ENCODE results near the gene SHANK3.

Gene SHANK3

DNA sequence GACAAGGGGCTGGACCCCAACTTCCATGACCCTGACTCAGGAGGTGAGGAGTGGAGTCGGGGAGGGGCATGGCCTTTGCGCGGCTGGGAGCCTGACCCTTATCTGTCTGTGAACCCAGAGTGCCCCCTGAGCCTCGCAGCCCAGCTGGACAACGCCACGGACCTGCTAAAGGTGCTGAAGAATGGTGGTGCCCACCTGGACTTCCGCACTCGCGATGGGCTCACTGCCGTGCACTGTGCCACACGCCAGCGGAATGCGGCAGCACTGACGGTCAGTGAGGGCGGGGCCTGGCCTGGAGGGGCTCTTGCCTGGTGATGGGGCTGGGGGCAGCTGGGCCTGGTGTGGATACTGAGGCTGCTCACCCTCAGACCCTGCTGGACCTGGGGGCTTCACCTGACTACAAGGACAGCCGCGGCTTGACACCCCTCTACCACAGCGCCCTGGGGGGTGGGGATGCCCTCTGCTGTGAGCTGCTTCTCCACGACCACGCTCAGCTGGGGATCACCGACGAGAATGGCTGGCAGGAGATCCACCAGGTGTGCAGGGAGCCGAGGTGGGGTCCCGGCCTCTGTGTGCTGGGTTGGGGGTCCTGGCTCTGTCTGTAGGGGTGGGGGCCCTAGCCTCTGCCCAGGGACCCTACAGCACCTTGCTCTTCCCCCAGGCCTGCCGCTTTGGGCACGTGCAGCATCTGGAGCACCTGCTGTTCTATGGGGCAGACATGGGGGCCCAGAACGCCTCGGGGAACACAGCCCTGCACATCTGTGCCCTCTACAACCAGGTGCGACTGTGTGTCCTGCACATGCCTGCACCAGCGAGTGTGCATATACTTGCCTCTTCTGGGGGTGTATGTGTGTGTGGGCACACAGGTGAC is 6.3 kb downstream of the SHANK3 start:
- no peak for DNase-seq

DNA sequence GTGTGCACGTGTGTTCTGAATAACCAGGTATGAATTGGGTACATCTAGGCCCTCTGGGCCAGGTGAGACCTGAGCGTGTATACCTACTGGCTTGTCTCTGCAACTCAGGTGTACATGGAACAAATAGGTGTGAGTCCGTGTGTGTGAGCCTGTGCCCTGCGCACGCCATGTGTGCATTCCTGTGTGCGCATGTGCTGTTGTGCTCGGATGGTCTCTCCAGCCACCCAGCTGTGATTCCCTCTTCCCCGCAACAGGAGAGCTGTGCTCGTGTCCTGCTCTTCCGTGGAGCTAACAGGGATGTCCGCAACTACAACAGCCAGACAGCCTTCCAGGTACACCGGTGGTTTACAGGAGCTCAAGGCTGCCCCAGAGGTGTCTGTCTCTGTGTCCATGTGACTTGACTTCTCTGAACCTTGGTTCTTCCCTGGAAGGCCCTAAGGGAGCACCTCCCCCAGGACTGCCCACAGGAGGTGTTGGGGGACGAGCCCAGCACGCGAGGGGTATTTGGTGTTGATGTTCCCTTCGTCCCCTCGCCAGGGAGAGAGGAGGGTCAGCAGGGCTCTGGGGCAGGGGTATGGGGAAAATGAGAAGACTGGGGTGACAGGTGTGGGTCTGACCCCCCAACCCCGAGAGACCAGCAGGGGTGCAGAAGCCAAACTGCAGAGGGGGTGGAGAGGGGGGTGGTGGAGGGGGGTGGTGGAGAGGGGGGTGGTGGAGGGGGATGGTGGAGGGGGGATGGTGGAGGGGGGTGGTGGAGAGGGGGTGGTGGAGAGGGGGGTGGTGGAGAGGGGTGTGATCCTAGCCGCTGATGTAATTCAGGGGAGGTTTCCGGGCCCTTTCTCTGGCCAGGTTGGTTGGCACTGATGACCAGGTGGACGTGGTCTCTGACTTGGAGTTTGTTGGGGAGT is 10.7 kb downstream of the SHANK3 start:
- no peak for DNase-seq

DNA sequence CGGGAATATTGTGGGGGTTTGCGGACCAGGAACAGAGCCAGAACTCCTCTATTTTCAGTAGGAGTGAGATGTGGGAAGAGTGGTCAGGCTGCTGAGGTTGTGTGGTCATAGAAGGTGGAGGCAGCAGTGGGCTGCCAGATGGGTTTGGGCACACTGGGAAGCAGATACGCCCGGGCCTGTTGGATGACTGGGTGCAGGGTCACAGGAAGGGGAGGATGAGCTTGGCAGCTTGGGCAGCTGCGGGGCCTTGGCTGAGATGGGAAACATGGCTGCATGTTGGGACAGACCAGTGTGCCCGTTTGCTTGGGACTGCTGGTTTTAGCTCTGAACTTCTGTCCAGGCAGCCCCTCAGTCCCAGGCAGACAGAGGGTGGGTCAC is 11.4 kb downstream of the SHANK3 start:
- no peak for DNase-seq

GRCh38 chr22:50684501-50684900 is 11.9 kb downstream of the SHANK3 start:
- no peak for DNase-seq

GRCh38 chr22:50684986-50685385 is 12.4 kb downstream of the SHANK3 start:
- no peak for DNase-seq

DNA sequence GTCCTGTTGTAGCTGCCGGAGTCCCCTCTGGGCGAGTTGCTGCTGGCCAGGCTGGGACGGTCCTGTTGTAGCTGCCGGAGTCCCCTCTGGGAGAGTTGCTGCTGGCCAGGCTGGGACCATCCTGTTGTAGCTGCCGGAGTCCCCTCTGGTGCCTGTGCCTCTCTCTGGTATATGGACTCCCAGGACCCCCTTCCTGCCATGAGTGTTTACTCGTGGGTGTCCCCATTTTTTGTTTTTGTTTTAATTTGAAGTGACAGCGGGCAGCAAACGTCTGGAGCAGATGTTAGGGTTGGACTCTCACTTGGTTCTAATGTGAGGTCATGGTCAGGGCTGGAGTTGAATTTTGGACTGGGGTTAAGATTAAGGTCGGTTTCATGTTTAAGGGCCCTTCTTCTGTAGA is 14.2 kb downstream of the SHANK3 start:
- no peak for DNase-seq

DNA sequence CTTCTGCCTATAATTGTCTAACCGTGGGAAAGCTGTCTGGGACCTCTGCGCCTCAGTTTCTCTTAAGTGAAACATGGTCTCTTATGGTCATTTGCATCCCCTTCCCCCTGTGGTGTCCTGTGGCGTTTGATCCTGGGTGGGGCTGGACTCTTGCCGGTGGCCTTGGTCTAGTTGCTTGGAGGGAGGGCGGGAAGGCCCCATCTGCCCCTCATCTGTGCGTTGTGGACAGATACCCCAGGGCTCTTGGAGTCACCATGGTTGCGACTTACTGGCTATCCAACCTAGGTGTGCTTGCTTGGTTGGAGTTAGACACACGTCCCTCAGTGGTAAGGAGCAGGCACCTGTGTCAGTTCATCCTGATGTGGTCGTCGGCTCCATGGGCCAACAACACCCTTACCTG is 15.2 kb downstream of the SHANK3 start:
- DNase-seq, result no peak

DNA sequence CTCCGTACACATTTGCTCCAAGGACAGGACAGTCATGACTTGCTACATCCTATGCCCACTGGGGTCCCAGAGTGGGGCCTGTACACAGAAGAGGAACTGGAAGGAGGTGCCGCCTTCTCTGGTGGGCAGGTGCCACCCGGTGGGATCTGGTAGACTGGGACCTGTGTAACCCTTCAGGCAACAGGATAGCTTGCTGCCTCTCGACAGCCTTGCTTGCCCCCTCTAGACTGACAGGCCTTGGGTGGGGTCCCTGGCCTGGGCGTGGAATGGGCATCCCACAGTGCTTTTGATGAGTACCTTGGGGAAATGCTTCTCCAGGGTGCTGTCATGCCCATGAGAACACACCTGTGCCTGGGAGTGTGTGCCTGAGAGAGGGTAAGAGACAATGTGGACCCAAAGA is 15.8 kb downstream of the SHANK3 start:
- no peak for DNase-seq

DNA sequence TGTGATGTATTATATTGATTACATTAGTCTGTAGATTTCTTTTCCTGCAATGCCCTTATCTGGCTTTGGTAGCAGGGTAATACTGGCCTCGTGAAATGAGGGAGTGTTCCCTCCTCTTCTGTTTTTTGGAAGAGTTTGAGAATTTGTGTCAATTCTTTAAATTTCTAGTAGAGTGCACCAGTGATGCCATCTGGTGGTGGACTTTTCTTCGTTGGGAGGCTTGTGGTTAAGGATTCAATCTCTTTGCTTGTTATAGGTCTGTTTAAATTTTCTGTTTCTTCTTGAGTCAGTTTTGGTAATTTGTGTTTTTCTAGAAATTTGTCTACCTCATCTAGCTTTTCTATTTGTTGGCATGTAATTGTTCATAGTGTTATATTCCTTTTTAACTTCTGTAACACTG is 18.9 kb downstream of the SHANK3 start:
- no peak for DNase-seq

GRCh38 chr22:50693462-50693861 is 20.8 kb downstream of the SHANK3 start:
- no peak for DNase-seq

GRCh38 chr22:50694099-50694605 is 21.5 kb downstream of the SHANK3 start:
- no peak for DNase-seq

- no peak for DNase-seq
Observed at GRCh38 chr22:50694766-50695420, 22.3 kb downstream of the SHANK3 start.

DNA sequence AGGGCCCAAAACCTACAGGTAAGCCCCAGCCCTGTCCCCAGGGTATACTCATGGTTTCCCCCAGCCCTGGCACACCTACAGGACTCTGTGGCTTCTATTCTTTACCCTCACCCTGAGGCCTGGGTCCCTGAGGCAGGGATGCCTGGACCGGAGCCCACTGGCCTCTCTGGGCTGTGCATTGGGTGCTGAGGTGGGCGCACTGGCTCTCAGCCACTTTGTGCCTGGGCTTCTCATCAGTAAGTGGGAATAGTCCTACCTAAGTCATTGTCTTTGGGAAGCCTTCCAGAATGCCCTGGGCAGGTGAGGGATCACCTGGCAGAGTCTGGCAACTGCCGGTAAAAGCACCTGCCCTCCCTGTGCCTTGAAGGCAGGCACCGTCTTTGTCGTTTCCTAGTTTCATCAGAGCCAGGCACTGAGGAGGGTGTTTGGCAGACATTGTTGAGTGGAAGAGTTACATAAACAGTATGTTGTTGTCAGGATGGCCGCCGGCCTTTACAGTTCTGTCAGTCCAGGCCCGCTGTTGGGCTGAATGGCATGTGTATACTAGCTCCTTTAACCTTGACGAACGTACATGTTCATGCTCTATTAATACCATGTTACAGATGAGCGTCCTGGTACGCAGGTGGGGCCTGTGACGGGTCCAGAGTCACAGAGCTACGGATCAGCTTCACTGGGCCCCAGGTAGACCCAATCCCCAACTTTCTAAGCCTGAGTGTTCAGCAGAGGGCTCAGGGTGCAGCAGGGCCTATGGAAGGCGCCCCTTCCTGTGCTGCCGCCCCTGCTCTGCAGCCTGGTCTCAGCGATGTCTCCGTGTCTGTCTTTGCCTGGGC is 23.0 kb downstream of the SHANK3 start:
- no peak for DNase-seq

DNA sequence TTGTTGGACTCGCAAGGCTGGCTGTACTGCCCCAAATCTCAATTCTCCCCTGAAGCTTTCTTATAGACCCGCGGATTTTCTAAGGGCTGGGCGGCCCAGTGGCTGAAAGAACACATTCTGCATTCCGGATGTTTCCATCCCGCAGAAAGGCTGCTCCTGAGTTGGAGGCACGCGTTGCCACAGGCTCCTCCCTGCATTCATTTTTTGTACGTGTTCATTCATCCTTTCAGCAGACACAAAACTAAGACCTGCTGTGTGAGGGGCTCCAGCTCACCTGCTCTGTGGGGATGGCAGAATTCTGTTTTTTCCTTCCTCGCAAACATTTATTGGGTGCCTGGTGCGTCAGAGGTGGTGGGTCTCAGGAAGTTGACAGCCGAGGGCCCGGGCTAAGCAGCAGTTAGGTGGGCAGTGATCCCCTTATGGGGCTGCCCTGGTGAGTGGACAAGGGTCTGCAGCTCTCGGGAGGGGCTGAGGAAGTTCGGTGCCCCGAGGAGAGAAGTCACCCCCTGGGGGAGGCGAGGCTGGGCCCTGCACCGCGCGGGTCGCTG is 23.7 kb downstream of the SHANK3 start:
- no peak for DNase-seq

DNA sequence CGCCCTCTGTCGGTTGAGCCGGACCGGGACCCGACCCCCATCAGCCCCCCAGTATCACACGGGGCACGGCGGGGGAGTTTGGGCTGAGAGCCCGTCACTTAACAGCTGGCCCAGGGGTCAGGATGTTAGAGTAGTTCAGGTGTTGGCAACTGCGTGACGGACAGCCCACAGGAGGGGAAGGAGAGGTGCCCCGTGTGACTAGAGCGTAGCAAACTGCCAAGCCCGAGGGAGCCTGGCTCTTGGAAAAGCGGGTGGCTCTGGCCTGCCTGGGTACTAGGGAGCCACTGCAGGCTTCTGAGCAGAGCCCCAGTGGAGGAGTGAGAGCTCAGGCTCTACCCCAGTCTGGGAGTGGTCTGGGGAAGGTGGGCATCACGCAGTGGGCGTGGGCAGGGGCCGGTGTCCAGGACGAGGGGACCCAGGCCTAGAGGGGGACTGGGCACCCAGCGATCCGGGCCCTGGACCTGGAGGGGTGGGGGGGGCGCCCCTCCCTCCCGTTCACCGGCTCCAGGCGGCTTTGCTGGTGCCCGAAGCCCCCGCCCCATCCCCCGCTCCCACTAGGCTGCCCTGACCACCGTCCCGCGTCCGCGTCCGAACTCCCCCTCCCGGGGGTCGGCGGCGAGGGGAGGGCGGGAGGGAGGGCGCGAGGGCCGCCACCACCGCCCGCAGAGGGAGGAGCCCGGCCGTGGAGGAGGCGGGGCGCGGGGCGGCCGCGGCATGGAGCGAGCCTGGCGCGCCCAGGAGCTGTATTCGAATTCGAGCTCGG is 24.4 kb downstream of the SHANK3 start:
- DNase-seq, result no peak

DNA sequence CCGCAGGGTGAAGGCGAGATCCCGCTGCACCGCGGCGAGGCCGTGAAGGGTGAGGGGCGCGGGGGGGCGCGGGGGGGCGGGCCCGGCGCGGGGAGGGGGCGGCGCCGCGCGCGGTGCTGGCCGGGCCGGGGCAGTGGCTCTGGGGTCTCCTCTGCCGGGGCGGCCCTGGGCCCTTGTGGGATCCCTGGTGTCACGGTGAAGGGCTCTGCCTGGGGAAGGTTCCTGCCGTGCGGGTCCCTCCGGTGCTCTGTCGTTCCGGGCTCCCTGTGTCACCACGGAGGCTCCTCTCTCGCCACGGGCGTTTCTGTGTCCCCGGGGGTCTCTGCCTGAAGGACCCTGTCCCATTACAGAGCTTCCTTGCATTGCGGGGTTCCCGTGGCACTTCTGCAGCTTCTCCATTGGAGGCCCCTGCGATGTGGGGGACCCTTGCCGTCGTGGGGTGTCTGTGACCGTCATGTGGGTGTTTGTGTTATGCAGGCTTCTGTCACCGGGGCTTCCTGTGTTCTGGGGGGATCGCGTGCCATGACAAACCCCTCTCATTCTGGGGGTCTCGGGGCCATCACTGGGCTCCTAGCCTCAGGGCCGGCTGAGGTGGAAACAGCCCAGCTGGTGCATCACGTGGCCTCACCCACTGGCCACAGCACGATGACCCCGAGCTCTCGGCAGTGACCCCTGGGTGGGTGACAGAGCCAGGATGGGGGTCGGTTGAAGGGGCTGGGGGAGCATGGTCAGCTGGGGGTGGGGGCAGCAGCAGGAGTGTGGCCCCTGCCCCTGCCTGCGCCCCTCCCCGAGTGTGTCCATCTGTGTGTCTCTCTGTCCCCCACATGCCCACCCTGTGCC is 25.3 kb downstream of the SHANK3 start:
- DNase-seq, result no peak

- no peak for DNase-seq
Observed at GRCh38 chr22:50698546-50698945, 25.9 kb downstream of the SHANK3 start.

- DNase-seq, result no peak
Observed at GRCh38 chr22:50699001-50699755, 26.6 kb downstream of the SHANK3 start.

GRCh38 chr22:50699756-50700386 is 27.2 kb downstream of the SHANK3 start:
- no peak for DNase-seq
